SK-MEL-5 (cell line): ENCODE results near the gene DUSP22. TPM values are rescaled to one million over a fixed set of nuclear protein-coding genes. Genes with fewer than 3 reads are reported as not detected.

Experiments
- DNase-seq: peaks from one replicate; pipeline ENCODE4 v3.0.0-alpha.2; 2016; ENCODE audit warnings: low read depth, low spot score
- in situ Hi-C: cut with HindIII; loops from 2 replicates; pipeline ENCODE4 v1.10.0; 2016; ENCODE audit warnings: low sequenced_read_pairs, high pct_unique_total_duplicates, low pct_unique_long_range_greater_than_20kb
- total RNA-seq: library from RNA; depleted of rRNA; stranded (reverse); fragments of >200 nt; shearing (Covaris generic); gene quantifications from 2 replicates; pipeline ENCODE4 v1.2.3, GENCODE V29; 2014; rRNA removed

DUSP22 gene
- total RNA-seq, 1 experiment from 2014 or later: 32.4 TPM

DNA sequence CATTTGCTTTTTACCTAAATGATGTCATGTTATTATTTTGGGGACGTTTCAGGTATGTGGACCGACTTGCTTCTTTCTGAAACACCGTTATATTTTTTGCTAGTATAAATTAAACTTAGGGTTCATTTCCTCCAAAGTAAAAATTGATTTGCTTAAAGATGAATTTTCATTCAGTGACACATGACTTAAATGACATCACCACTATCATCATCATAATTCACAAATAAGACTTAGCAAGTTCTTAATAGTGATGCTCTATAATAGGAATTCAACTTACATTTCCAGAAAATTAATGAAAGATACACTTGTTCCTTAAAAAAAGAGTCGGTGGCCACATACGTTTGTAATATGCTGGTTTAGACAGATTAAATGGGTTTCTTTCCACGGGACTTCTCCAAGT lies 108.5 kb downstream of the DUSP22 start:
- in situ Hi-C loops: no loop called here
- DNase-seq: no peak

Other genes starting within 250 kb of the DUSP22 start
- gene IRF4, start 99.3 kb downstream of the DUSP22 start, total RNA-seq: 69.7 and 76.9 TPM in 2 replicates